Endodermal cell (in vitro differentiated cells): ENCODE results near the gene POC1B. TPM values are rescaled to one million over a fixed set of nuclear protein-coding genes. Genes with fewer than 3 reads are reported as not detected.

Experiments
- DNase-seq: peaks from one replicate; pipeline ENCODE4 v3.0.0-alpha.2; 2017
- H3K27ac ChIP-seq: 2 replicates; pipeline ENCODE4 v1.5.1; 2013; ENCODE audit warnings: mild to moderate bottlenecking, low read depth, low read length, moderate library complexity
- H3K27me3 ChIP-seq: 2 replicates; pipeline ENCODE4 v1.6.1; 2013; ENCODE audit warnings: mild to moderate bottlenecking, low read length, moderate library complexity; ENCODE audit not compliant: insufficient read depth, control insufficient read depth, poor library complexity, severe bottlenecking
- H3K36me3 ChIP-seq: 2 replicates; pipeline ENCODE4 v1.7.0; 2013; ENCODE audit warnings: mild to moderate bottlenecking, low read length, moderate library complexity; ENCODE audit not compliant: control insufficient read depth, insufficient read depth
- H3K4me1 ChIP-seq: one replicate; pipeline ENCODE4 v1.7.0; 2013; ENCODE audit warnings: low read length; ENCODE audit not compliant: control insufficient read depth, insufficient read depth
- H3K4me3 ChIP-seq: 2 replicates; pipeline ENCODE4 v1.5.1; 2013; ENCODE audit warnings: mild to moderate bottlenecking, low read length, moderate library complexity
- H3K9ac ChIP-seq: 2 replicates; pipeline ENCODE4 v1.6.1; 2013; ENCODE audit warnings: mild to moderate bottlenecking, low read length, moderate library complexity; ENCODE audit not compliant: poor library complexity, severe bottlenecking; ENCODE audit errors: extremely low read depth
- H3K9me3 ChIP-seq: 2 replicates; pipeline ENCODE4 v1.6.1; 2013; ENCODE audit warnings: mild to moderate bottlenecking, low read length, moderate library complexity; ENCODE audit not compliant: control insufficient read depth
- H3K27ac Mint-ChIP-seq: 2 replicates; pipeline ENCODE4 v1.8.0; 2020; ENCODE audit warnings: mixed read lengths
- H3K27me3 Mint-ChIP-seq: 2 replicates; pipeline ENCODE4 v1.8.0; 2021; ENCODE audit warnings: mild to moderate bottlenecking, mixed read lengths; ENCODE audit not compliant: insufficient read depth
- H3K36me3 Mint-ChIP-seq: 2 replicates; pipeline ENCODE4 v1.8.0; 2020; ENCODE audit warnings: low read depth, mixed read lengths
- H3K4me1 Mint-ChIP-seq: 2 replicates; pipeline ENCODE4 v1.8.0; 2020; ENCODE audit warnings: mixed read lengths
- H3K4me3 Mint-ChIP-seq: 2 replicates; pipeline ENCODE4 v1.8.0; 2020; ENCODE audit warnings: mild to moderate bottlenecking, moderate library complexity, mixed read lengths
- H3K9me3 Mint-ChIP-seq: 2 replicates; pipeline ENCODE4 v1.8.0; 2020; ENCODE audit warnings: mild to moderate bottlenecking, mixed read lengths
- CTCF ChIP-seq: fragments of 200-600 bp; sonication (generic); conservative IDR thresholded peaks from 2 replicates; pipeline ENCODE4 v1.5.0; 2021; ENCODE audit warnings: antibody characterized with exemption, mild to moderate bottlenecking
- WGBS, 2 experiments: methylation state at CpG; one replicate each; pipeline versions ENCODE4 v1.1.5 to v1.1.7; 2013; ENCODE audit warnings: missing lambda C conversion rate in 2 of 2, mixed read lengths in 1 of 2; ENCODE audit not compliant: insufficient coverage in 1 of 2, insufficient read length in 1 of 2; 5-methylcytosine and 5-hydroxymethylcytosine counted together
- total RNA-seq, 2 donors: library from RNA; stranded (reverse); fragmentation: NEBNext Ultra II Directional in 1 of 2; extraction: Animal tissue kit (Norgen Biotek cat#: 25700) in 1 of 2; gene quantifications; 2 replicates in 1 of 2; 3 replicates in 1 of 2; pipeline ENCODE4 v1.2.1, GENCODE V29; 2021

POC1B gene
- total RNA-seq, 2 donors from 2014 or later, result 22.3 to 36.1 TPM

- Histone ChIP-seq H3K9ac (no peak overlapping the region), H3K9me3 (peaks cover 6% of the 10 kb centered on the region), H3K36me3 (no peaks in the 10 kb centered on the region), H3K27ac (no peak overlapping the region), H3K4me1 (peaks cover 11% of the 10 kb centered on the region), H3K4me3 (no peak overlapping the region), H3K27me3 (no peaks in the 10 kb centered on the region)
- H3K9me3 Mint-ChIP-seq, result peaks cover 7% of the 10 kb centered on the region
- H3K27me3 Mint-ChIP-seq, result no peaks in the 10 kb centered on the region
- H3K36me3 Mint-ChIP-seq, result peaks cover 4% of the 10 kb centered on the region
- peaks cover 19% of the 10 kb centered on the region for H3K4me1 Mint-ChIP-seq
- H3K4me3 Mint-ChIP-seq, result no peak overlapping the region
- H3K27ac Mint-ChIP-seq, result no peak overlapping the region
- WGBS, 2 experiments, result 97 to 100% methylated on average over 1 of the region's 2 CpGs
- no peak for DNase-seq
- TF ChIP-seq CTCF, result no peak
Observed at GRCh38 chr12:89376844-89377243, 149.0 kb downstream of the POC1B start.

- 85 to 100% methylated on average over 1 of the region's 1 CpG for WGBS, 2 experiments
- Mint-ChIP-seq H3K4me3 (no peak overlapping the region), H3K27ac (no peak overlapping the region)
Observed at GRCh38 chr12:89376202-89376529, 149.7 kb downstream of the POC1B start.

GRCh38 chr12:89373763-89374572, 151.9 kb downstream of the POC1B start:
- no peak overlapping the region for H3K9ac ChIP-seq
- WGBS, 2 experiments, result 100% methylated on average over 2 of the region's 2 CpGs; no CpG with 5 or more reads in 1 of the 2 experiments
- Mint-ChIP-seq H3K27ac (peak overlapping the region; percentile 21), H3K27me3 (no peaks in the 10 kb centered on the region), H3K9me3 (peaks cover 7% of the 10 kb centered on the region), H3K36me3 (peaks cover 4% of the 10 kb centered on the region), H3K4me3 (no peak overlapping the region), H3K4me1 (peaks cover 33% of the 10 kb centered on the region)
- no peaks in the 10 kb centered on the region for H3K36me3 ChIP-seq
- no peak for TF ChIP-seq CTCF
- H3K27ac ChIP-seq, result no peak overlapping the region
- H3K4me1 ChIP-seq, result peaks cover 20% of the 10 kb centered on the region
- no peaks in the 10 kb centered on the region for H3K27me3 ChIP-seq
- no peak overlapping the region for H3K4me3 ChIP-seq
- H3K9me3 ChIP-seq, result peaks cover 6% of the 10 kb centered on the region
- no peak for DNase-seq

More at GRCh38 chr12:89376202-89376529, 149.7 kb downstream of the POC1B start:
- Mint-ChIP-seq H3K27me3 (no peaks in the 10 kb centered on the region), H3K4me1 (peaks cover 23% of the 10 kb centered on the region), H3K36me3 (peaks cover 4% of the 10 kb centered on the region), H3K9me3 (peaks cover 7% of the 10 kb centered on the region)
- peaks cover 15% of the 10 kb centered on the region for H3K4me1 ChIP-seq
- H3K27me3 ChIP-seq, result no peaks in the 10 kb centered on the region
- no peak overlapping the region for H3K9ac ChIP-seq
- H3K36me3 ChIP-seq, result no peaks in the 10 kb centered on the region
- H3K9me3 ChIP-seq, result peaks cover 6% of the 10 kb centered on the region
- no peak overlapping the region for H3K27ac ChIP-seq
- no peak overlapping the region for H3K4me3 ChIP-seq
- no peak for TF ChIP-seq CTCF
- no peak for DNase-seq
